Measurements from ENCODE around the gene BRF1. TPM values are rescaled to one million over a fixed set of nuclear protein-coding genes. Genes with fewer than 3 reads are reported as not detected.
"Not testable (repeated sequence)": the region's sequence is repeated elsewhere in the genome, so short reads cannot be mapped to it uniquely, and the experiment has no call there.

BRF1 gene
- total and polyA plus RNA-seq, 2 donors (not counting 1 experiment from before 2014, with no cell fraction given): 7.4 to 33.4 TPM

GRCh38 chr14:105336477-105337287 lies 35.9 kb upstream of the BRF1 start:
- no peaks in the 10 kb centered on the region for H3K36me3 ChIP-seq (ENCODE audit: control insufficient read depth, insufficient read depth, low read length)
- no peak overlapping the region for H3K9ac ChIP-seq (ENCODE audit: insufficient read depth, low read length)
- no peaks in the 10 kb centered on the region for H3K27me3 ChIP-seq (ENCODE audit: control insufficient read depth, insufficient read depth, low read length)
- H3K4me1 ChIP-seq (ENCODE audit: control insufficient read depth, extremely low read depth, insufficient read depth, low read length): no peaks in the 10 kb centered on the region
- H4K20me1 ChIP-seq (ENCODE audit: control insufficient read depth, extremely low read depth, insufficient read depth, low read length): no peaks in the 10 kb centered on the region
- no peak overlapping the region for H3K4me2 ChIP-seq (ENCODE audit: extremely low read depth, insufficient read depth, low read length)
- no peak overlapping the region for H2AFZ ChIP-seq (ENCODE audit: low read length)
- H3K27ac ChIP-seq (ENCODE audit: insufficient read depth, low read length): no peak overlapping the region
- H3K9me3 ChIP-seq (ENCODE audit: control insufficient read depth, insufficient read depth, low read depth, low read length): no peaks in the 10 kb centered on the region
- TF ChIP-seq CTCF (conservative IDR thresholded peaks at IDR 0.05 in 1 of 2, IDR thresholded peaks at IDR 0.05 in 1 of 2; ENCODE audit: low read depth in 1 of 2, low read length in 2 of 2): no peak
- TF ChIP-seq EZH2 (IDR thresholded peaks at IDR 0.05; ENCODE audit: low read length, missing control alignments): no peak
- H3K79me2 ChIP-seq (ENCODE audit: control insufficient read depth, insufficient read depth, low read length): no peaks in the 10 kb centered on the region
- no peak for DNase-seq (ENCODE audit: low read depth in 2 of 2)
- no peak overlapping the region for H3K4me3 ChIP-seq (replicated peaks in 1 of 4; ENCODE audit: control extremely low read depth in 1 of 4, insufficient read depth in 1 of 4, low read depth in 3 of 4, low read length in 4 of 4)

GRCh38 chr14:105335735-105336476 lies 35.1 kb upstream of the BRF1 start:
- Histone ChIP-seq H3K4me3 (replicated peaks in 1 of 4; ENCODE audit: control extremely low read depth in 1 of 4, insufficient read depth in 1 of 4, low read depth in 3 of 4, low read length in 4 of 4) (no peak overlapping the region), H3K4me2 (ENCODE audit: extremely low read depth, insufficient read depth, low read length) (no peak overlapping the region), H3K27me3 (ENCODE audit: control insufficient read depth, insufficient read depth, low read length) (no peaks in the 10 kb centered on the region), H3K79me2 (ENCODE audit: control insufficient read depth, insufficient read depth, low read length) (no peaks in the 10 kb centered on the region), H3K4me1 (ENCODE audit: control insufficient read depth, extremely low read depth, insufficient read depth, low read length) (no peaks in the 10 kb centered on the region), H3K36me3 (ENCODE audit: control insufficient read depth, insufficient read depth, low read length) (no peaks in the 10 kb centered on the region), H4K20me1 (ENCODE audit: control insufficient read depth, extremely low read depth, insufficient read depth, low read length) (no peaks in the 10 kb centered on the region), H2AFZ (ENCODE audit: low read length) (no peak overlapping the region), H3K9ac (ENCODE audit: insufficient read depth, low read length) (no peak overlapping the region), H3K27ac (ENCODE audit: insufficient read depth, low read length) (no peak overlapping the region), H3K9me3 (ENCODE audit: control insufficient read depth, insufficient read depth, low read depth, low read length) (no peaks in the 10 kb centered on the region)
- DNase-seq (ENCODE audit: low read depth in 2 of 2): no peak
- TF ChIP-seq EZH2 (IDR thresholded peaks at IDR 0.05; ENCODE audit: low read length, missing control alignments): no peak
- TF ChIP-seq CTCF (conservative IDR thresholded peaks at IDR 0.05 in 1 of 2, IDR thresholded peaks at IDR 0.05 in 1 of 2; ENCODE audit: low read depth in 1 of 2, low read length in 2 of 2): no peak

GRCh38 chr14:105335231-105335542 lies 34.4 kb upstream of the BRF1 start:
- H3K4me1 ChIP-seq (ENCODE audit: control insufficient read depth, extremely low read depth, insufficient read depth, low read length); H3K4me2 ChIP-seq (ENCODE audit: extremely low read depth, insufficient read depth, low read length); H3K27me3 ChIP-seq (ENCODE audit: control insufficient read depth, insufficient read depth, low read length); H3K27ac ChIP-seq (ENCODE audit: insufficient read depth, low read length); H3K36me3 ChIP-seq (ENCODE audit: control insufficient read depth, insufficient read depth, low read length); H2AFZ ChIP-seq (ENCODE audit: low read length); H4K20me1 ChIP-seq (ENCODE audit: control insufficient read depth, extremely low read depth, insufficient read depth, low read length); H3K9ac ChIP-seq (ENCODE audit: insufficient read depth, low read length); H3K4me3 ChIP-seq (replicated peaks in 1 of 4; ENCODE audit: control extremely low read depth in 1 of 4, insufficient read depth in 1 of 4, low read depth in 3 of 4, low read length in 4 of 4); DNase-seq (ENCODE audit: low read depth in 2 of 2); H3K9me3 ChIP-seq (ENCODE audit: control insufficient read depth, insufficient read depth, low read depth, low read length); H3K79me2 ChIP-seq (ENCODE audit: control insufficient read depth, insufficient read depth, low read length): not testable (repeated sequence)

All from fibroblast of lung (primary cell).